H9 (cell line): ENCODE measurements around the gene CDYL2. TPM values are rescaled to one million over a fixed set of nuclear protein-coding genes. Genes with fewer than 3 reads are reported as not detected.

Experiments
- DNase-seq: peaks from one replicate; pipeline ENCODE4 v3.0.0-alpha.2; 2017
- H2AFZ ChIP-seq: one replicate; pipeline ENCODE4 v1.6.1; 2013; ENCODE audit warnings: mild to moderate bottlenecking, low read length, control low read depth, moderate library complexity
- H2AK5ac ChIP-seq: 2 replicates; pipeline ENCODE4 v1.6.1; 2013; ENCODE audit warnings: low read length, control low read depth, mixed read lengths; ENCODE audit not compliant: insufficient read length
- H2BK120ac ChIP-seq: one replicate; pipeline ENCODE4 v1.6.1; 2013; ENCODE audit warnings: low read depth, mild to moderate bottlenecking, low read length, control low read depth, inconsistent platforms; ENCODE audit not compliant: poor library complexity, severe bottlenecking
- H2BK12ac ChIP-seq: 2 replicates; pipeline ENCODE4 v1.6.1; 2013; ENCODE audit warnings: low read length, control low read depth, mixed read lengths, low read depth; ENCODE audit not compliant: insufficient read length
- H2BK15ac ChIP-seq: 2 replicates; pipeline ENCODE4 v1.6.1; 2013; ENCODE audit warnings: low read depth, low read length, control low read depth
- H2BK20ac ChIP-seq: one replicate; pipeline ENCODE4 v1.6.1; 2013; ENCODE audit warnings: low read depth, mild to moderate bottlenecking, low read length, control low read depth, inconsistent platforms; ENCODE audit not compliant: poor library complexity, severe bottlenecking
- H2BK5ac ChIP-seq: 2 replicates; pipeline ENCODE4 v1.6.1; 2013; ENCODE audit warnings: low read length, control low read depth, mixed read lengths; ENCODE audit not compliant: insufficient read length
- H3K14ac ChIP-seq: 2 replicates; pipeline ENCODE4 v1.6.1; 2013; ENCODE audit warnings: low read length, control low read depth; ENCODE audit not compliant: insufficient read depth
- H3K18ac ChIP-seq: 2 replicates; pipeline ENCODE4 v1.6.1; 2013; ENCODE audit warnings: low read depth, mild to moderate bottlenecking, mixed read lengths, low read length, control low read depth; ENCODE audit not compliant: insufficient read length
- H3K23ac ChIP-seq: 2 replicates; pipeline ENCODE4 v1.6.1; 2013; ENCODE audit warnings: low read length, control low read depth, mixed read lengths, low read depth; ENCODE audit not compliant: insufficient read length
- H3K23me2 ChIP-seq: 2 replicates; pipeline ENCODE4 v1.6.1; 2013; ENCODE audit warnings: low read depth, mild to moderate bottlenecking, mixed read lengths, low read length, control low read depth; ENCODE audit not compliant: insufficient read length, poor library complexity, severe bottlenecking
- H3K27ac ChIP-seq: 2 replicates; pipeline ENCODE4 v1.5.1; 2013; ENCODE audit warnings: low read length, control low read depth, mixed read lengths, low read depth; ENCODE audit not compliant: insufficient read length
- H3K27me3 ChIP-seq: 2 replicates; pipeline ENCODE4 v1.6.1; 2013; ENCODE audit warnings: low read length, control low read depth, inconsistent platforms; ENCODE audit not compliant: insufficient read depth
- H3K4ac ChIP-seq: 2 replicates; pipeline ENCODE4 v1.6.1; 2013; ENCODE audit warnings: low read depth, mild to moderate bottlenecking, control low read depth, inconsistent platforms, low read length, moderate library complexity
- H3K4me1 ChIP-seq: 2 replicates; pipeline ENCODE4 v1.6.1; 2013; ENCODE audit warnings: low read length, control low read depth, inconsistent platforms; ENCODE audit not compliant: insufficient read depth
- H3K4me2 ChIP-seq: 2 replicates; pipeline ENCODE4 v1.6.1; 2013; ENCODE audit warnings: low read length, control low read depth, mixed read lengths; ENCODE audit not compliant: insufficient read length, insufficient read depth
- H3K56ac ChIP-seq: 2 replicates; pipeline ENCODE4 v1.6.1; 2013; ENCODE audit warnings: low read depth, mild to moderate bottlenecking, mixed read lengths, low read length, control low read depth; ENCODE audit not compliant: insufficient read length
- H3K79me1 ChIP-seq: 2 replicates; pipeline ENCODE4 v1.6.1; 2013; ENCODE audit warnings: low read depth, mild to moderate bottlenecking, moderate library complexity, low read length, control low read depth, inconsistent platforms; ENCODE audit not compliant: insufficient read depth, poor library complexity, severe bottlenecking
- H3K79me2 ChIP-seq: 2 replicates; pipeline ENCODE4 v1.6.1; 2013; ENCODE audit warnings: low read length, control low read depth, inconsistent platforms; ENCODE audit not compliant: insufficient read depth
- H3K9ac ChIP-seq: 2 replicates; pipeline ENCODE4 v1.6.1; 2013; ENCODE audit warnings: low read length, control low read depth, mixed read lengths; ENCODE audit not compliant: insufficient read length; ENCODE audit errors: extremely low read depth
- H3K9me3 ChIP-seq: one replicate; pipeline ENCODE4 v1.6.1; 2013; ENCODE audit warnings: low read depth, low read length, inconsistent platforms; ENCODE audit not compliant: control insufficient read depth
- H3T11ph ChIP-seq: one replicate; pipeline ENCODE4 v1.6.1; 2013; ENCODE audit warnings: mild to moderate bottlenecking, low read length, control low read depth, inconsistent platforms
- H4K20me1 ChIP-seq: one replicate; pipeline ENCODE4 v1.6.1; 2013; ENCODE audit not compliant: control insufficient read depth, insufficient read length, insufficient read depth
- H4K5ac ChIP-seq: 2 replicates; pipeline ENCODE4 v1.6.1; 2013; ENCODE audit warnings: low read depth, mild to moderate bottlenecking, mixed read lengths, low read length, control low read depth; ENCODE audit not compliant: insufficient read length
- H4K8ac ChIP-seq: replicated peaks from 2 replicates; pipeline ENCODE4 v1.6.1; 2013; ENCODE audit warnings: low read length, control low read depth, mixed read lengths, low read depth; ENCODE audit not compliant: insufficient read length
- H4K91ac ChIP-seq: 2 replicates; pipeline ENCODE4 v1.6.1; 2013; ENCODE audit warnings: low read depth, mild to moderate bottlenecking, moderate library complexity, mixed read lengths, low read length, control low read depth; ENCODE audit not compliant: insufficient read length
- H3K27ac Mint-ChIP-seq, 3 experiments: 2 replicates in 2 of 3; 3 replicates in 1 of 3; pipeline ENCODE4 v1.8.0; 2020 to 2021; ENCODE audit warnings: mixed read lengths in 3 of 3, mild to moderate bottlenecking in 1 of 3, moderate library complexity in 1 of 3
- H3K27me3 Mint-ChIP-seq: 2 replicates; pipeline ENCODE4 v1.8.0; 2021; ENCODE audit warnings: low read depth, mild to moderate bottlenecking, moderate library complexity, mixed read lengths
- H3K36me3 Mint-ChIP-seq, 3 experiments: 2 replicates in 2 of 3; 3 replicates in 1 of 3; pipeline ENCODE4 v1.8.0; 2020 to 2021; ENCODE audit warnings: low read depth in 3 of 3, mixed read lengths in 3 of 3; ENCODE audit not compliant: insufficient read depth in 1 of 3
- H3K4me1 Mint-ChIP-seq, 2 experiments: 2 replicates each; pipeline ENCODE4 v1.8.0; 2020; ENCODE audit warnings: mixed read lengths in 2 of 2
- H3K4me3 Mint-ChIP-seq, 2 experiments: 2 replicates in 1 of 2; 3 replicates in 1 of 2; pipeline ENCODE4 v1.8.0; 2020 to 2021; ENCODE audit warnings: mild to moderate bottlenecking in 2 of 2, mixed read lengths in 2 of 2, moderate library complexity in 1 of 2
- H3K9me3 Mint-ChIP-seq, 2 experiments: 2 replicates in 1 of 2; 3 replicates in 1 of 2; pipeline ENCODE4 v1.8.0; 2020; ENCODE audit warnings: mild to moderate bottlenecking in 2 of 2, mixed read lengths in 2 of 2, moderate library complexity in 1 of 2
- CTCF ChIP-seq: fragments of 200-600 bp; sonication (generic); conservative IDR thresholded peaks from 3 replicates; pipeline ENCODE4 v1.8.0; 2021; ENCODE audit warnings: antibody characterized with exemption, mild to moderate bottlenecking
- WGBS: extraction: QIAGEN DNeasy Blood & Tissue Kit; methylation state at CpG from one replicate; pipeline ENCODE4 v1.1.7; 2013; ENCODE audit warnings: missing lambda C conversion rate, low lambda C conversion rate, mixed read lengths; ENCODE audit not compliant: insufficient read length; ENCODE audit errors: extremely low coverage; 5-methylcytosine and 5-hydroxymethylcytosine counted together
- total RNA-seq: library from RNA; stranded (reverse); gene quantifications from 2 replicates; pipeline ENCODE4 v1.2.1, GENCODE V29; 2021

CDYL2 gene
- total RNA-seq, 1 experiment from 2014 or later = 4.2 TPM

- Histone ChIP-seq H3K4me1 (no peaks in the 10 kb centered on the region), H3K27ac (no peak overlapping the region), H3K9ac (no peak overlapping the region), H2BK15ac (no peak overlapping the region), H3K56ac (no peak overlapping the region), H3K9me3 (no peaks in the 10 kb centered on the region), H2BK120ac (no peak overlapping the region), H3T11ph (no peak overlapping the region), H2AK5ac (no peak overlapping the region), H3K14ac (no peak overlapping the region), H3K4ac (no peak overlapping the region), H2BK5ac (no peak overlapping the region), H3K23me2 (no peaks in the 10 kb centered on the region), H2AFZ (no peak overlapping the region), H4K5ac (no peak overlapping the region), H4K91ac (no peak overlapping the region), H3K79me2 (no peaks in the 10 kb centered on the region), H4K8ac (no peak overlapping the region), H3K4me2 (no peak overlapping the region), H2BK20ac (no peak overlapping the region), H3K27me3 (peaks cover 5% of the 10 kb centered on the region; the same call in 1 of the 2 replicates), H2BK12ac (no peak overlapping the region), H3K79me1 (no peaks in the 10 kb centered on the region), H4K20me1 (no peaks in the 10 kb centered on the region), H3K18ac (no peak overlapping the region), H3K23ac (no peak overlapping the region)
- H3K4me3 Mint-ChIP-seq = no peak overlapping the region
- 0 out of 4 replicates have a peak, but pooled peaks cover 0 to 2% of the 10 kb centered on the region in 2 experiments for H3K4me1 Mint-ChIP-seq
- no peaks in the 10 kb centered on the region; a peak in 1 of 5 replicates for H3K9me3 Mint-ChIP-seq
- TF ChIP-seq CTCF = no peak
- no CpG with 5 or more reads among the region's 3 CpGs for WGBS
- no peak for DNase-seq
- H3K27me3 Mint-ChIP-seq = peaks cover 51% of the 10 kb centered on the region
- no peak overlapping the region for H3K27ac Mint-ChIP-seq
- H3K36me3 Mint-ChIP-seq = no peaks in the 10 kb centered on the region
These were observed 3.5 kb upstream of the CDYL2 start for GRCh38 chr16:80807906-80808305.
